Activated CD8-positive, alpha-beta memory T cell treated with anti-CD3 and anti-CD28 coated beads, Interleukin-2, amount 10 ng/mL, durations not matched to agents 7 days and 5 days (primary cell): Measurements from ENCODE around the gene OR10H2. TPM values are rescaled to one million over a fixed set of nuclear protein-coding genes. Genes with fewer than 3 reads are reported as not detected.
"Not testable (repeated sequence)": the region's sequence is repeated elsewhere in the genome, so short reads cannot be mapped to it uniquely, and the experiment has no call there.

Experiments
- ATAC-seq: fragments of 150-1000 bp; cut with Tn5 transposase; one replicate; pipeline ENCODE4 v1.10.0; 2021; ENCODE audit warnings: moderate library complexity
- CTCF ChIA-PET: fragments of 350-600 bp; sonication (Branson Sonifier 250); formaldehyde crosslinking; loops from one replicate; lab custom pipeline; 2021; ENCODE audit warnings: antibody characterized with exemption; lab: Charles Lee
- DNase-seq: peaks from one replicate; pipeline ENCODE4 v3.0.0-alpha.2; 2020
- H3K27ac Mint-ChIP-seq: one replicate; pipeline ENCODE4 v1.8.0; 2021; ENCODE audit warnings: mild to moderate bottlenecking, mixed read lengths
- H3K27me3 Mint-ChIP-seq: one replicate; pipeline ENCODE4 v1.8.0; 2021; ENCODE audit warnings: mixed read lengths
- H3K36me3 Mint-ChIP-seq: one replicate; pipeline ENCODE4 v1.8.0; 2021; ENCODE audit warnings: mild to moderate bottlenecking, mixed read lengths
- H3K4me1 Mint-ChIP-seq: one replicate; pipeline ENCODE4 v1.8.0; 2021; ENCODE audit warnings: mixed read lengths
- H3K4me3 Mint-ChIP-seq: one replicate; pipeline ENCODE4 v1.8.0; 2021; ENCODE audit warnings: mild to moderate bottlenecking, moderate library complexity, mixed read lengths
- H3K9me3 Mint-ChIP-seq: one replicate; pipeline ENCODE4 v1.8.0; 2022; ENCODE audit warnings: low read depth, mixed read lengths
- total RNA-seq, 2 experiments: library from RNA; stranded (reverse); gene quantifications; one replicate each; pipeline ENCODE4 v1.2.3, GENCODE V29; 2021

OR10H2 gene
- total RNA-seq, 2 experiments from 2014 or later: not detected

GRCh38 chr19:15722956-15723355 is 4.9 kb upstream of the OR10H2 start:
- DNase-seq (no peak), ATAC-seq (no peak)
- peaks cover 14% of the 10 kb centered on the region for H3K27me3 Mint-ChIP-seq
- H3K36me3 Mint-ChIP-seq: no peaks in the 10 kb centered on the region
- H3K27ac Mint-ChIP-seq: no peak overlapping the region
- H3K9me3 Mint-ChIP-seq: no peaks in the 10 kb centered on the region
- no peaks in the 10 kb centered on the region for H3K4me1 Mint-ChIP-seq
- CTCF ChIA-PET: no interaction called here
- H3K4me3 Mint-ChIP-seq: no peak overlapping the region

- no peaks in the 10 kb centered on the region for H3K36me3 Mint-ChIP-seq
- CTCF ChIA-PET: interaction anchor here (1.0 kb wide), 1 partner anchor 139 kb away, joined by 3 read pairs; no protein-coding TSS in a partner anchor
- H3K27me3 Mint-ChIP-seq: peaks cover 3% of the 10 kb centered on the region
- H3K27ac Mint-ChIP-seq: no peak overlapping the region
- no peaks in the 10 kb centered on the region for H3K9me3 Mint-ChIP-seq
- no peaks in the 10 kb centered on the region for H3K4me1 Mint-ChIP-seq
- DNase-seq (no peak), ATAC-seq (no peak)
- H3K4me3 Mint-ChIP-seq: no peak overlapping the region
These were observed 2.7 kb downstream of the OR10H2 start for GRCh38 chr19:15730538-15730937.

GRCh38 chr19:15732388-15732787 is 4.6 kb downstream of the OR10H2 start:
- Mint-ChIP-seq H3K4me1 (no peaks in the 10 kb centered on the region), H3K9me3 (no peaks in the 10 kb centered on the region), H3K27ac (no peak overlapping the region), H3K4me3 (no peak overlapping the region), H3K27me3 (no peaks in the 10 kb centered on the region), H3K36me3 (no peaks in the 10 kb centered on the region)
- ATAC-seq (no peak), DNase-seq (no peak)
- CTCF ChIA-PET: no interaction called here

- H3K9me3 Mint-ChIP-seq: no peaks in the 10 kb centered on the region
- no peaks in the 10 kb centered on the region for H3K36me3 Mint-ChIP-seq
- no peak overlapping the region for H3K4me3 Mint-ChIP-seq
- ATAC-seq: no peak
- H3K27me3 Mint-ChIP-seq: peaks cover 2% of the 10 kb centered on the region
- CTCF ChIA-PET: no interaction called here
- no peaks in the 10 kb centered on the region for H3K4me1 Mint-ChIP-seq
- no peak overlapping the region for H3K27ac Mint-ChIP-seq
- DNase-seq: no peak
These were observed 6.1 kb downstream of the OR10H2 start for GRCh38 chr19:15733895-15734294.

- H3K27ac Mint-ChIP-seq: no peak within 1 kb of the TSS
- no peak within 1 kb of the TSS for H3K4me3 Mint-ChIP-seq
- H3K4me1 Mint-ChIP-seq: no peaks in the 10 kb centered on the region
- peaks cover 10% of the 10 kb centered on the region for H3K9me3 Mint-ChIP-seq
- H3K36me3 Mint-ChIP-seq: peaks cover 3% of the 10 kb centered on the region
- peaks cover 7% of the 10 kb centered on the region for H3K27me3 Mint-ChIP-seq
- no peak for ATAC-seq
- CTCF ChIA-PET: no interaction called here
- DNase-seq: no peak
These were observed 9.9 kb downstream of the OR10H2 start, which contains the start of gene OR10H3 for GRCh38 chr19:15737722-15738121. Gene OR10H3 (plus strand): TSS chr19:15737985. CDS start chr19:15741393, 3,408 bp downstream.

GRCh38 chr19:15740785-15741184 is 13.0 kb downstream of the OR10H2 start:
- CTCF ChIA-PET: no interaction called here
- no peak overlapping the region for H3K27ac Mint-ChIP-seq
- ATAC-seq (no peak), DNase-seq (no peak)
- peaks cover 12% of the 10 kb centered on the region for H3K27me3 Mint-ChIP-seq
- H3K4me1 Mint-ChIP-seq: no peaks in the 10 kb centered on the region
- H3K36me3 Mint-ChIP-seq: peaks cover 3% of the 10 kb centered on the region
- no peak overlapping the region for H3K4me3 Mint-ChIP-seq
- H3K9me3 Mint-ChIP-seq: peaks cover 10% of the 10 kb centered on the region

- Mint-ChIP-seq H3K27me3 (peaks cover 47% of the 10 kb centered on the region), H3K9me3 (no peaks in the 10 kb centered on the region), H3K4me1 (no peaks in the 10 kb centered on the region), H3K4me3 (no peak overlapping the region), H3K36me3 (no peaks in the 10 kb centered on the region), H3K27ac (no peak overlapping the region)
- CTCF ChIA-PET: interaction anchor here (1.0 kb wide), 1 partner anchor 11 kb away, joined by 3 read pairs; no protein-coding TSS in a partner anchor
- no peak for ATAC-seq
- no peak for DNase-seq
These were observed 20.4 kb downstream of the OR10H2 start for GRCh38 chr19:15748239-15748638.

GRCh38 chr19:15758379-15758778 is 30.6 kb downstream of the OR10H2 start:
- no peaks in the 10 kb centered on the region for H3K9me3 Mint-ChIP-seq
- DNase-seq: no peak
- peaks cover 58% of the 10 kb centered on the region for H3K27me3 Mint-ChIP-seq
- no peak overlapping the region for H3K4me3 Mint-ChIP-seq
- peaks cover 12% of the 10 kb centered on the region for H3K4me1 Mint-ChIP-seq
- H3K36me3 Mint-ChIP-seq: no peaks in the 10 kb centered on the region
- no peak for ATAC-seq
- CTCF ChIA-PET: no interaction called here
- H3K27ac Mint-ChIP-seq: no peak overlapping the region

- no peak overlapping the region for H3K4me3 Mint-ChIP-seq
- no peak overlapping the region for H3K27ac Mint-ChIP-seq
- peaks cover 12% of the 10 kb centered on the region for H3K4me1 Mint-ChIP-seq
- H3K36me3 Mint-ChIP-seq: no peaks in the 10 kb centered on the region
- CTCF ChIA-PET: interaction anchor here (0.6 kb wide), 1 partner anchor 66 kb away, joined by 3 read pairs; no protein-coding TSS in a partner anchor
- ATAC-seq (no peak), DNase-seq (no peak)
- no peaks in the 10 kb centered on the region for H3K9me3 Mint-ChIP-seq
- peaks cover 46% of the 10 kb centered on the region for H3K27me3 Mint-ChIP-seq
These were observed 32.2 kb downstream of the OR10H2 start for GRCh38 chr19:15759962-15760565.

GRCh38 chr19:15769586-15769985 is 41.8 kb downstream of the OR10H2 start:
- peaks cover 4% of the 10 kb centered on the region for H3K27me3 Mint-ChIP-seq
- no peaks in the 10 kb centered on the region for H3K9me3 Mint-ChIP-seq
- H3K36me3 Mint-ChIP-seq: no peaks in the 10 kb centered on the region
- CTCF ChIA-PET: no interaction called here
- no peak for ATAC-seq
- H3K4me1 Mint-ChIP-seq: no peaks in the 10 kb centered on the region
- no peak for DNase-seq
- no peak overlapping the region for H3K4me3 Mint-ChIP-seq
- no peak overlapping the region for H3K27ac Mint-ChIP-seq

- H3K36me3 Mint-ChIP-seq, H3K9me3 Mint-ChIP-seq, H3K27me3 Mint-ChIP-seq, H3K27ac Mint-ChIP-seq, DNase-seq, CTCF ChIA-PET, H3K4me3 Mint-ChIP-seq, ATAC-seq, H3K4me1 Mint-ChIP-seq: not testable (repeated sequence)
These were observed 46.3 kb downstream of the OR10H2 start for GRCh38 chr19:15774159-15774558.

- no peak overlapping the region for H3K27ac Mint-ChIP-seq
- H3K4me1 Mint-ChIP-seq: no peaks in the 10 kb centered on the region
- H3K36me3 Mint-ChIP-seq: no peaks in the 10 kb centered on the region
- DNase-seq: no peak
- no peak for ATAC-seq
- no peaks in the 10 kb centered on the region for H3K27me3 Mint-ChIP-seq
- CTCF ChIA-PET: no interaction called here
- H3K9me3 Mint-ChIP-seq: no peaks in the 10 kb centered on the region
- no peak overlapping the region for H3K4me3 Mint-ChIP-seq
These were observed 47.4 kb downstream of the OR10H2 start for GRCh38 chr19:15775249-15775648.

- H3K9me3 Mint-ChIP-seq: no peaks in the 10 kb centered on the region
- no peak for ATAC-seq
- H3K36me3 Mint-ChIP-seq: no peaks in the 10 kb centered on the region
- H3K27me3 Mint-ChIP-seq: no peaks in the 10 kb centered on the region
- no peak overlapping the region for H3K4me3 Mint-ChIP-seq
- H3K27ac Mint-ChIP-seq: no peak overlapping the region
- CTCF ChIA-PET: no interaction called here
- DNase-seq: no peak
- H3K4me1 Mint-ChIP-seq: no peaks in the 10 kb centered on the region
These were observed 48.4 kb downstream of the OR10H2 start for GRCh38 chr19:15776264-15776663.
